H1 (cell line): Measurements from ENCODE around the gene RBL1. TPM values are rescaled to one million over a fixed set of nuclear protein-coding genes. Genes with fewer than 3 reads are reported as not detected.
"Not testable (repeated sequence)": the region's sequence is repeated elsewhere in the genome, so short reads cannot be mapped to it uniquely, and the experiment has no call there.

Experiments
- CTCF ChIA-PET: fragments of 300-600 bp; sonication (Branson Sonifier 250); formaldehyde crosslinking; loops from one replicate; lab custom pipeline; 2021; ENCODE audit not compliant: partially characterized antibody; lab: Charles Lee
- POLR2A ChIA-PET: fragments of 300-600 bp; sonication (Branson Sonifier 250); formaldehyde crosslinking; loops from one replicate; lab custom pipeline; 2021; ENCODE audit warnings: inconsistent platforms; ENCODE audit not compliant: partially characterized antibody; lab: Charles Lee
- DNase-seq, 2 experiments: peaks; one replicate each; pipeline versions ENCODE4 v3.0.0 to v3.0.0-alpha.2; 2010 to 2022; ENCODE audit warnings: low spot score in 2 of 2, low read depth in 1 of 2, mixed read lengths in 1 of 2
- FAIRE-seq: peaks from 2 replicates; lab custom pipeline; 2011; peaks lifted over from hg19 to GRCh38; lab: Jason Lieb, UNC
- H2AFZ ChIP-seq: 2 replicates; pipeline ENCODE4 v1.8.1; 2012; ENCODE audit warnings: low read length, inconsistent platforms
- H2AK5ac ChIP-seq: 2 replicates; pipeline ENCODE4 v1.6.1; 2013; ENCODE audit warnings: low read depth, low read length
- H2BK120ac ChIP-seq: replicated peaks from 2 replicates; pipeline ENCODE3; 2013; ENCODE audit warnings: low read depth, low read length, inconsistent platforms
- H2BK12ac ChIP-seq: 2 replicates; pipeline ENCODE4 v1.6.1; 2013; ENCODE audit warnings: low read depth, low read length
- H2BK15ac ChIP-seq: 2 replicates; pipeline ENCODE4 v1.6.1; 2013; ENCODE audit warnings: low read length
- H2BK20ac ChIP-seq: 2 replicates; pipeline ENCODE4 v1.6.1; 2013; ENCODE audit warnings: low read length
- H2BK5ac ChIP-seq: 2 replicates; pipeline ENCODE4 v1.6.1; 2013; ENCODE audit warnings: low read depth, low read length
- H3K14ac ChIP-seq: 2 replicates; pipeline ENCODE4 v1.6.1; 2013; ENCODE audit warnings: inconsistent platforms; ENCODE audit not compliant: insufficient read length
- H3K18ac ChIP-seq: 2 replicates; pipeline ENCODE4 v1.6.1; 2013; ENCODE audit warnings: low read length; ENCODE audit errors: extremely low read depth
- H3K23ac ChIP-seq: 2 replicates; pipeline ENCODE4 v1.6.1; 2013; ENCODE audit warnings: inconsistent platforms; ENCODE audit not compliant: insufficient read length
- H3K23me2 ChIP-seq: 2 replicates; pipeline ENCODE4 v1.6.1; 2013; ENCODE audit warnings: low read depth, low read length
- H3K27ac ChIP-seq: 2 replicates; pipeline ENCODE4 v1.6.1; 2011; ENCODE audit warnings: low read depth, low read length, inconsistent platforms
- H3K27me3 ChIP-seq, 4 experiments: replicated peaks in 1 of 4; 1 replicate in 1 of 4; 2 replicates in 3 of 4; pipeline versions ENCODE4 v1.6.1 to v1.8.1; 2011 to 2013; ENCODE audit warnings: low read length in 3 of 4, mild to moderate bottlenecking in 3 of 4, inconsistent platforms in 2 of 4, mixed read lengths in 2 of 4, moderate library complexity in 1 of 4; ENCODE audit not compliant: control insufficient read depth in 3 of 4, insufficient read depth in 3 of 4; ENCODE audit errors: extremely low read depth in 1 of 4
- H3K36me3 ChIP-seq, 4 experiments: 2 replicates each; pipeline versions ENCODE4 v1.6.1 to v1.8.1; 2011 to 2013; ENCODE audit warnings: mild to moderate bottlenecking in 4 of 4, low read length in 3 of 4, moderate library complexity in 2 of 4, control low read depth in 1 of 4, inconsistent platforms in 1 of 4; ENCODE audit not compliant: insufficient read depth in 4 of 4, control insufficient read depth in 2 of 4
- H3K4ac ChIP-seq: replicated peaks from 2 replicates; pipeline ENCODE3; 2013; ENCODE audit warnings: low read length, low read depth, mixed read lengths, inconsistent platforms; ENCODE audit not compliant: insufficient read length
- H3K4me1 ChIP-seq, 4 experiments: replicated peaks in 1 of 4; 1 replicate in 1 of 4; 2 replicates in 3 of 4; pipeline versions ENCODE4 v1.6.1 to v1.8.1; 2011 to 2013; ENCODE audit warnings: low read length in 3 of 4, inconsistent platforms in 2 of 4, mixed read lengths in 1 of 4; ENCODE audit not compliant: insufficient read depth in 4 of 4, control insufficient read depth in 3 of 4
- H3K4me2 ChIP-seq, 2 experiments: 2 replicates each; pipeline versions ENCODE4 v1.6.1 to v1.8.1; 2011 to 2013; ENCODE audit warnings: low read depth in 2 of 2, low read length in 2 of 2, control low read depth in 1 of 2, inconsistent platforms in 1 of 2, mild to moderate bottlenecking in 1 of 2; ENCODE audit not compliant: insufficient read depth in 1 of 2
- H3K4me3 ChIP-seq, 4 experiments: fragments of 200-600, 300-600 bp in 1 of 4; sonication (generic), shearing (Covaris generic), sonication (Bioruptor Twin) in 1 of 4; 2 replicates each; pipeline versions ENCODE4 v1.5.1 to v1.8.1; 2011 to 2016; ENCODE audit warnings: low read length in 4 of 4, low read depth in 3 of 4, control low read depth in 2 of 4, inconsistent platforms in 2 of 4, mild to moderate bottlenecking in 2 of 4, mixed read lengths in 1 of 4, moderate library complexity in 1 of 4; ENCODE audit not compliant: insufficient read depth in 2 of 4; ENCODE audit errors: extremely low read depth in 1 of 4
- H3K56ac ChIP-seq: replicated peaks from 2 replicates; pipeline ENCODE3; 2013; ENCODE audit warnings: low read depth, mild to moderate bottlenecking, mixed read lengths, low read length, inconsistent platforms; ENCODE audit not compliant: insufficient read length
- H3K79me1 ChIP-seq: 2 replicates; pipeline ENCODE4 v1.6.1; 2013; ENCODE audit warnings: low read depth, low read length, control low read depth
- H3K79me2 ChIP-seq, 2 experiments: 2 replicates each; pipeline versions ENCODE4 v1.6.1 to v1.8.1; 2012 to 2013; ENCODE audit warnings: low read length in 2 of 2, mild to moderate bottlenecking in 2 of 2, inconsistent platforms in 1 of 2; ENCODE audit not compliant: insufficient read depth in 2 of 2, control insufficient read depth in 1 of 2
- H3K9ac ChIP-seq, 4 experiments: replicated peaks in 1 of 4; 1 replicate in 1 of 4; 2 replicates in 3 of 4; pipeline versions ENCODE4 v1.6.1 to v1.8.1; 2011 to 2013; ENCODE audit warnings: low read depth in 3 of 4, low read length in 3 of 4, control low read depth in 2 of 4, mild to moderate bottlenecking in 2 of 4, moderate library complexity in 2 of 4, inconsistent platforms in 1 of 4; ENCODE audit errors: extremely low read depth in 1 of 4
- H3K9me3 ChIP-seq, 2 experiments: 2 replicates each; pipeline versions ENCODE4 v1.6.1 to v1.8.1; 2012 to 2013; ENCODE audit warnings: mild to moderate bottlenecking in 2 of 2, moderate library complexity in 2 of 2, control low read depth in 1 of 2, inconsistent platforms in 1 of 2, low read depth in 1 of 2, low read length in 1 of 2, mixed read lengths in 1 of 2; ENCODE audit not compliant: insufficient read depth in 2 of 2
- H4K20me1 ChIP-seq, 2 experiments: replicated peaks in 1 of 2; 2 replicates each; pipeline versions ENCODE3 to v1.8.1; 2011 to 2013; ENCODE audit warnings: inconsistent platforms in 2 of 2, low read length in 2 of 2, mild to moderate bottlenecking in 1 of 2; ENCODE audit not compliant: insufficient read depth in 2 of 2, control insufficient read depth in 1 of 2
- H4K5ac ChIP-seq: 2 replicates; pipeline ENCODE4 v1.6.1; 2013; ENCODE audit warnings: low read length, low read depth, mixed read lengths, inconsistent platforms; ENCODE audit not compliant: insufficient read length
- H4K8ac ChIP-seq: 2 replicates; pipeline ENCODE4 v1.8.0; 2013; ENCODE audit warnings: mild to moderate bottlenecking, moderate library complexity, low read length, inconsistent platforms; ENCODE audit not compliant: insufficient read depth; ENCODE audit errors: extremely low read depth
- H4K91ac ChIP-seq: replicated peaks from 2 replicates; pipeline ENCODE3; 2013; ENCODE audit warnings: low read length, mixed read lengths, inconsistent platforms; ENCODE audit not compliant: insufficient read length
- WGBS, 2 experiments: shearing (Covaris generic) in 1 of 2; methylation state at CpG; one replicate each; pipeline versions ENCODE4 v1.1.6 to v1.1.7; 2013 to 2015; ENCODE audit warnings: low lambda C conversion rate in 2 of 2, mixed read lengths in 2 of 2, inconsistent platforms in 1 of 2, low coverage in 1 of 2, missing lambda C conversion rate in 1 of 2; ENCODE audit not compliant: insufficient replicate concordance in 2 of 2, insufficient coverage in 1 of 2, insufficient read length in 1 of 2; ENCODE audit errors: extremely low coverage in 1 of 2, missing lambda C conversion rate in 1 of 2; 5-methylcytosine and 5-hydroxymethylcytosine counted together
- polyA plus RNA-seq, 7 experiments: library from polyadenylated mRNA; depleted of rRNA in 3 of 7; stranded (reverse) in 5 of 7; unstranded in 2 of 7; fragments of >200 nt in 5 of 7; fragments of 200-250 nt in 2 of 7; gene quantifications; 1 replicate in 5 of 7; 2 replicates in 1 of 7; 4 replicates in 1 of 7; pipeline versions ENCODE4 v1.2.1 to v1.2.3, GENCODE V29; 2011 to 2013; ENCODE audit warnings: missing spikeins in 2 of 7, mixed read lengths in 2 of 7
- total RNA-seq: library from RNA; stranded (reverse); fragmentation: NEBNext Ultra II Directional; extraction: Animal tissue kit (Norgen Biotek cat#: 25700); gene quantifications from 2 replicates; pipeline ENCODE4 v1.2.1, GENCODE V29; 2021

The RBL1 gene
- total and polyA plus RNA-seq, 2 of the 8 experiments (the other 6 are each of a cell fraction or from before 2014, with no cell fraction given), result 3.2 to 12.3 TPM

DNA sequence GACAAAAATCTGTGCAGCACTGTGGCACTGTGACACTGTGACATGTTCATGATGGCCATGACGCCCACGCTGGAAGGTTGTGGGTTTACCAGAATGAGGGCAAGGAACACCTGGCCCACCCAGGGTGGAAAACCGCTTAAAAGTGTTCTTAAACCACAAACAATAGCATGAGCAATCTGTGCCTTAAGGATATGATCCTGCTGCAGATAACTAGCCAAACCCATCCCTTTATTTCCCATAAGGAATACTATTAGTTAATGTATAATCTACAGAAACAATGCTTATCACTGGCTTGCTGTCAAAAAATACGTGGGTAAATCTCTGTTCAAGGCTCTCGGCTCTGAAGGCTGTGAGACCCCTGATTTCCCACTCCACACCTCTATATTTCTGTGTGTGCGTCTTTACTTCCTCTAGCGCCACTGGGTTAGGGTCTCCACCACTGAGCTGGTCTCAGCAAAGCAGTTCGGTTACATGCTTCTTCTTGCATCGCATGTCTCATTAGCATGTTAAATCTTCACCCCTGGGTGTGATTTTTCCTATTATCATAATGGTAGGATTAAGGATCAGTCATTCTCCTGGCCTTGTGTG, 133.3 kb downstream of the RBL1 start:
- H3K4ac ChIP-seq, H3K56ac ChIP-seq, H3K27me3 ChIP-seq, H2BK12ac ChIP-seq, H3K9ac ChIP-seq, H2BK5ac ChIP-seq, H4K5ac ChIP-seq, H3K79me1 ChIP-seq, H3K4me1 ChIP-seq, H4K8ac ChIP-seq, H2AK5ac ChIP-seq, H2BK15ac ChIP-seq, H2BK120ac ChIP-seq, DNase-seq, H3K23ac ChIP-seq, H3K14ac ChIP-seq, POLR2A ChIA-PET, H3K79me2 ChIP-seq, H4K20me1 ChIP-seq, H4K91ac ChIP-seq, H3K4me2 ChIP-seq, H3K4me3 ChIP-seq, H2AFZ ChIP-seq, H3K18ac ChIP-seq, H3K27ac ChIP-seq, H3K23me2 ChIP-seq, FAIRE-seq, H2BK20ac ChIP-seq, H3K36me3 ChIP-seq: not testable (repeated sequence)
- CTCF ChIA-PET, result interaction anchor here (0.6 kb wide), 1 partner anchor 1270 kb away, joined by 3 read pairs; no protein-coding TSS in a partner anchor
- H3K9me3 ChIP-seq, result peaks cover 13% of the 10 kb centered on the region in 2 experiments
- WGBS, 2 experiments, result 95% methylated on average over 9 of the region's 9 CpGs; no CpG with 5 or more reads in 1 of the 2 experiments
